Measurements from ENCODE around the gene LEMD2.

- TF ChIP-seq, protein P1, sequence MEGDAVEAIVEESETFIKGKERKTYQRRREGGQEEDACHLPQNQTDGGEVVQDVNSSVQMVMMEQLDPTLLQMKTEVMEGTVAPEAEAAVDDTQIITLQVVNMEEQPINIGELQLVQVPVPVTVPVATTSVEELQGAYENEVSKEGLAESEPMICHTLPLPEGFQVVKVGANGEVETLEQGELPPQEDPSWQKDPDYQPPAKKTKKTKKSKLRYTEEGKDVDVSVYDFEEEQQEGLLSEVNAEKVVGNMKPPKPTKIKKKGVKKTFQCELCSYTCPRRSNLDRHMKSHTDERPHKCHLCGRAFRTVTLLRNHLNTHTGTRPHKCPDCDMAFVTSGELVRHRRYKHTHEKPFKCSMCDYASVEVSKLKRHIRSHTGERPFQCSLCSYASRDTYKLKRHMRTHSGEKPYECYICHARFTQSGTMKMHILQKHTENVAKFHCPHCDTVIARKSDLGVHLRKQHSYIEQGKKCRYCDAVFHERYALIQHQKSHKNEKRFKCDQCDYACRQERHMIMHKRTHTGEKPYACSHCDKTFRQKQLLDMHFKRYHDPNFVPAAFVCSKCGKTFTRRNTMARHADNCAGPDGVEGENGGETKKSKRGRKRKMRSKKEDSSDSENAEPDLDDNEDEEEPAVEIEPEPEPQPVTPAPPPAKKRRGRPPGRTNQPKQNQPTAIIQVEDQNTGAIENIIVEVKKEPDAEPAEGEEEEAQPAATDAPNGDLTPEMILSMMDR (optimal IDR thresholded peaks at IDR 0.05 in 1 of 3, IDR thresholded peaks at IDR 0.05 in 1 of 3, conservative IDR thresholded peaks at IDR 0.05 in 1 of 3; ENCODE audit: extremely low read depth in 1 of 3, insufficient read depth in 2 of 3, low read length in 3 of 3), result no peak
- no peak for TF ChIP-seq EZH2 (IDR thresholded peaks at IDR 0.05; ENCODE audit: low read length)
These were observed 34.7 kb downstream of the LEMD2 start for GRCh38 chr6:33754222-33754621.

Data from keratinocyte (primary cell).